HG02981 (cell line): ENCODE data around the gene UGCG.
A peak's percentile ranks its signal among the peaks of the same experiment; 100 is the strongest.
"Not testable (repeated sequence)": the region's sequence is repeated elsewhere in the genome, so short reads cannot be mapped to it uniquely, and the experiment has no call there.

Source experiments
- ATAC-seq: cut with Tn5 transposase; IDR thresholded peaks from one replicate; pipeline ENCODE4 v1.9.1; 2021; ENCODE audit warnings: mild to moderate bottlenecking, moderate library complexity; ENCODE audit not compliant: unreplicated experiment

Gene UGCG

DNA sequence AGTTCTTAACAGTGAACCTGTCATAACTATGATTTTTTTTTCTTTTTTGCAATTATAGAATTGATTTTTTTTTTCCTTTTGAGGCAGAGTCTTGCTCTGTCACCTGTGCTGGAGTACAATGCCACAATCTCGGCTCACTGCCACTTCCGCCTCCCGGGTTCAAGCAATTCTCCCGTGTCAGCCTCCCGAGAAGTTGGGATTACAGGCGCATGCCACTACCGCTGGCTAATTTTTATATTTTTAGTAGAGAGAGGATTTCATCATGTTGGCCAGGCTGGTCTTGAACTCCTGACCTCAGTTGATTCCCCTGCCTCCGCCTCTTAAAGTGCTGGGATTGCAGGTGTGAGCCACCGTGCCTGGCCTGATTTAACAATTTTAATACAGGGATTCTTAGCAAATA is 21.4 kb downstream of the UGCG start:
- ATAC-seq: no peak

DNA sequence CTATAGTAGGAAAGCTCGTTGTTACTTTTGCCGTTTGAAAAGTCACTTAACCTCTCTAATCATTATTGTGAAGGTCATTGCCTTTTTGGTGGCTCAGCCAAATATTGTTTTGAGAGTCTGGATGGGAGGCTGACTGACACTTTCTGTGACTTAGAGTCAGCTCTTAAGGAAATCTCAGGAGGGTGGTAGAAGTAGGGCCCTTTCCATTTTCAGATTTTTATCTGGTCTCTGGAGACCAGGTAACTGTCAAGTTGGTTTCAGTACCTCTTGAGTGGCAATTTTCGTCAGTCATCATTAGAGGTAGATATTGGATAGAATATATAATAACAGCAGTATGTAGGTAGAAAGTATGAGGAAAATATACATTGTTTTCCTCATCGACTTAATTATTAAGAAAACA is 23.3 kb downstream of the UGCG start:
- no peak for ATAC-seq

DNA sequence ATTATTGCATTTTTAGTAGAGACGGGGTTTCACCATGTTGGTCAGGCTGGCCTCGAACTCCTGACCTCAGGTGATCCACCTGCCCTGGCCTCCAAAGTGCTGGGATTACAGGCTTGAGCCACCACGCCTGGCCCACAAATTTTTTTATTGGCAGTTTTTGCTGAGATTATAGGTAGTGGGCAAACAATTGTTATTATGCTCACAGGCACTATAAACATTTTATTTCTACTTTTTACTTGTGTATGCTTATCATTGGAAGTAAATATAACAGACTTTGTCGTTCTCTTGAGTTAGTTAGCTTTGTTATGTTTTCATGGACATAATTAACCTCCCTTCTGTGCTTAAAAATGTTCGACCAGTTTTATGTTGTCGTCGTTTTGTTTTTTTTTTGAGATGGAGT is 23.9 kb downstream of the UGCG start:
- ATAC-seq: no peak

DNA sequence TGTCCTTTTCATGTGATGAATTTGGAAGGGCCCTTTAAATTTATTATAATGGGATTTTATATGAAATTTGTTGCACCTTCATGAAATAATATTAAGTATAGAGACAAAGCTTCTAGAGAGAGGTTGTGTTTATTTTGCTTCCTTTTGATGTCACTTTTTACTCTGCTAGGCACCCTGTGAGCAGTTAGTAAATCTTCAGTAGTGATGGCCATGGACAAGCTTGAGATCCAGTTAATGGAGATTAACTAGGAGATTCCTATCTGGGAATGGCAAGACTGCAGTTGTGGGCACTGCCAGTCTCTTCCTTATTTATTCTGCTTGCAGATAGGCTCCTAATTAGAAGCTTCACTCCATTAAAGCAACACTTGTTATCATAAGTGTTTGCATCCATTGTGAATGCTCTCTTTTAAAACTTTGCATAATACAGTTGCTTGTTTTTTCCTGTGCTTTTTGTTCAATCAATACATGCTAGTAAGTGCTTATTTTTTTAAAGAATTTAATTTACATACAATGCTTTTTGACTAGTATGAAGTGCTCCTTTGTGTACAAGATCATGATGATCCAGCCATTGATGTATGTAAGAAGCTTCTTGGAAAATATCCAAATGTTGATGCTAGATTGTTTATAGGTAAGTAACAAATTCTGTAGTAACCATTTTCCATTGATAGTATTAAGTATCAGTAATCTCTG is 25.9 kb downstream of the UGCG start:
- no peak for ATAC-seq

DNA sequence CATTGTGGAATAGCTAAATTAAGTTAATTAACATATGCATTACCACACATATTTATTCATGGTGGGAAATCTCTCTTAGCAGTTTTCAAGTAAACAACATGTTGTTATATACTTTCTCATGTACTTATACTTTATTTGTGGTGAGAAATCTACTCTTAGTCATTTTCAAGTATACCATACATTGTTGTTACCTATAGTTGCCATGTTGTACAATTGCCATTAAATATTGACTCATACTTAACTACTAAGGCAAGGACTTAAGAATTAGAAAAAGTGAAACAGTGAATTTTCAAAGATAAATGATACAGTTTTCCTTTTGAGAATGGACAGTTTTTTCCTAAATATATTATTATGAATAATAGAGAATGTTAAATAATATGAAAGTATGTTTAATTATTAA is 27.7 kb downstream of the UGCG start:
- no peak for ATAC-seq

GRCh38 chr9:111925017-111925770 is 28.6 kb downstream of the UGCG start:
- ATAC-seq: no peak

- ATAC-seq: no peak
Observed at GRCh38 chr9:111925784-111926183, 29.2 kb downstream of the UGCG start.

DNA sequence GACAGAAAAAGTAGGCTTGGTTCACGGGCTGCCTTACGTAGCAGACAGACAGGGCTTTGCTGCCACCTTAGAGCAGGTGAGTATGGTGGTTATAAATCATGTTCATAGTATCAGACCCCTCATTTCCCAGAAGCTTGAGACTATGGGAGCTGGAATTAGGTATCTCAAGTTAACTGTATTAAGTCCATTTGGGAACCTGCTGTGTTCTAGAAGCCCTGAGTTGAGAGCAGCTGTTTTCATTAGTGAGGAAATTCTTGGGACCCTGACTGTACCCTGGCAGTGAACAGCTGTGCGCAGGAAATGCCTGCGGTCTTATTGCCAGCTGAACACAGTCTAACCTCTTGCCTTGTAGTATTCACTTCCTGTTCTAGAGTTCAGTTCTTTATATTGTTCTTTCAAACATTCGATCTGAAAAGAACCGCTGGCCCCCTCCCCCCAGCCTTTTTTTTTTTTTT is 29.8 kb downstream of the UGCG start:
- peak; percentile 99 for ATAC-seq

DNA sequence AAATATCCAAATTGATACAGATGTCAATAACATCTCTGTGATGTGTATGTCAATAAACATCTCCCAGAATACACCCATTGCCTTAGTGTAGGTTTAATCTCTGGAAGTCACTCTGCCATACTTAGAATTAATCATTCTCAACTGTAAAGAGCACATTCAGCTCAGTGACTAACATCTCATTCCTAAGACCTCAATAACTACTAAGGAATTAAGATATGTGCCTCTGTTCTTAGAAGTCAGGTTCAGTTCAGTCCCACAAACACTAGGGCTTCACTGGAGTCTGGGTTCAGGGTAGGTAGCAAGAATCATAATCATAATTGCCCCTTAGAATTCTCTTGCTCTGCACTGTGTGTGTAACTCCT is 31.7 kb downstream of the UGCG start:
- no peak for ATAC-seq

- ATAC-seq: no peak
Observed at GRCh38 chr9:111934747-111935146, 38.1 kb downstream of the UGCG start.

- no peak for ATAC-seq
Observed at GRCh38 chr9:111936391-111936790, 39.8 kb downstream of the UGCG start.

DNA sequence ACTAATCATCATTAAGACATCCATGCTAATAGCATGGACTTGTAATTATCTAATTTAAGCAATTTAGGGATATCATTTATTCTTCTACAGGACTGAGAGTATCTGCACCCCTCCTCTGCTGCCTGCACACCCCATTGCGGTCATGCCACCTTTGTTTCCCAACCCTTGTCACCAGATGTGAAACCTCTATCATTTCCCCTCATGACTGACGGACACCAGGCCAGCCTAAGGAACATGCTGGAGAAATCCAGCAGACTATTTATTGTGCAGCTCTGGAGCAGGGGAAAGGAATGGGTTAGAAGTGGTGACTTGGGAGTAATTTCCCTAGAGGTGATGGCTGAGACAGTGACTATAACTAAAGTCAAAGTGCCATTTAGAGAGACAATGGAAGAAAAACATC is 40.7 kb downstream of the UGCG start:
- no peak for ATAC-seq

GRCh38 chr9:111937781-111938426 is 41.3 kb downstream of the UGCG start:
- ATAC-seq: peak; percentile 71

- ATAC-seq: no peak
Observed at GRCh38 chr9:111938427-111938800, 41.8 kb downstream of the UGCG start.

- ATAC-seq: no peak
Observed at GRCh38 chr9:111939322-111939721, 42.7 kb downstream of the UGCG start.

DNA sequence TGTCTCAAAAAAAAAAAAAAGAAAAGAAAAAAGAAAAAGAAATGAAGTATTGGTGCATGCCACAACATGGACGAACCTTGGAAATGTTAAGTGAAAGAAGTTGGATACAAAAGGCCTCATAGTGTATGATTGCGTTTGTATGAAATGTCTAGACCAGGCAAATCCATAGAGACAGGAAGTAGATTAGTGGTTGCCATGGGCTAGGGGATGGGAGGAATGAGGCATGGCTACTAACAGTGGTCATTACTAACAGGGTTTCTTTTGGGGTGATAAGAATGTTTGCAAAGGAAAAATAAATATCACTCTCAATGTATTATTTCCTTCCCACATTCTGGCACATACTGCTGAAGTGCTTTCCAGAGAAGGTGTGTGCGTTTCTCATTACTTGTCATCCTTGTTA is 44.1 kb downstream of the UGCG start:
- ATAC-seq: no peak

- ATAC-seq: no peak
Observed at GRCh38 chr9:111943200-111943599, 46.6 kb downstream of the UGCG start.

DNA sequence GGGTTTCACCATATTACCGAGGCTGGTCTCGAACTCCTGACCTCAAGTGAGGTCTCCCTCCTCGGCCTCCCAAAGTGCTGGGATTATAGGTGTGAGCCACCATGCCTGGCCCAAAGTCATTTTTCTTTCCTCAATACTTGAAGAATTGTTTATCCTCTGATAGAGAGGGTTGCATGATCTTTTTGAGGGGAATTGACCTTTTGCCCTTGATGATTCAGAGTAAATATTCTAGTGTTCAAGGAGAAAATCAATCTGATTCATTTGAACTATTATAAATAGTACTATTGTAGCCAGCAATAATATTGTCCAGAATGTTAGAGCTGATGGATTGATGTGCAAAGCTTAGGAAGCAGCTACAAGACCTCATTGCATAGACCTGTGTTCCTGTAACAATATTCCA is 47.1 kb downstream of the UGCG start:
- ATAC-seq: no peak

DNA sequence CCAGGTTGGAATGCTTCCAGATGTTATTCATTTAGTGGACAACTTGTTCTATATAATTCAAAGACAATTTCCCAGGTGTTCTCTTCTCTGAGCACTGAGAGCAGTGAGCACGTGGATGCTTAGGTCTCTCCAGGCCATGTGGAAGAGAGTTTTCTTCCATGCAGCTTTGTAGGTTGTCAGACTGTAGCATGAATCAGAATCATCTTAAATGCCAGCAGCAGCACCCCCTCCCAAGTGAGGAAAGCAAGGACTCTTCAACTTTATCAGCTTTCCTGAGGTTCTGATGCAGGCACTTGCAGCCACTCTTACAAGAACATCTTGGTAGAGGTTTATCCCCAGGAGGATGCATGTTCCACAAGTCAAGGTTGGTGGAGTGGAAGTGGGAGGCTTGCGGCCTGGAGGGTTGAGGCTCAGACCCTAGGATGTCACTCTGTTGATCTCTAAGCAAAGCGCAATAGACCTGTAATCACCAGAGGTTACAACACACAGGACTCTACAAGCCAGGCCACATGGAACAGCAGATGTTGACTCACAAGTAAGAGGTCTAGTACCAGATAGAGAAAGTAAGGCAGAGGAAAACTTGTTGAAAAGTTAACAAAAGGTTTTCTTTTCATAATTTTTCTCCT is 47.7 kb downstream of the UGCG start:
- ATAC-seq: no peak

DNA sequence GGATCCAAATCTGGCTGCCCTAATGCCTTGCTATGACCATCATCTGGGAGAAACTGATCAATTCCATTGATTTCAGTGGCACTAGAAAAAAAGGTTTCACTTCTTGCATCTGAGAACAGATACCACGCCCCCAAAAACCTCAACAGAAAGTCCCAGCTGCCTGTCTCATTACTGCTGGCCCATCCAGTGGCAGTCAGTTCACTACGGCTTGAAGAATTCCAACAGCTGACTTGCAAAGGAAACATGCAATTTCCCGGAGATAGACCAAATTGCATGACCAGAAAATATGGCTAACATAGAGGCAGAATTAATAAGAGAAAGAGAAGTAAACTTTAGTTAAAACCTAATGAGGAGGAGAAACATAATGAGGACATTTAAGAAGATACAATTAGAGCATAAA is 48.6 kb downstream of the UGCG start:
- ATAC-seq: peak; percentile 85

GRCh38 chr9:111948109-111948508 is 51.5 kb downstream of the UGCG start:
- ATAC-seq: not testable (repeated sequence)

GRCh38 chr9:111948951-111949350 is 52.3 kb downstream of the UGCG start:
- ATAC-seq: no peak
